OCI-LY3 (cell line): ENCODE data around the gene MYO9A.

Experiments
- CTCF ChIP-seq: fragments of 200-600, 300-600 bp; sonication (generic); IDR thresholded peaks from 2 replicates; pipeline ENCODE4 v1.5.1; 2014; ENCODE audit warnings: antibody characterized with exemption, low read length, low read depth
- EZH2phosphoT487 ChIP-seq: fragments of 200-600 bp; shearing (Covaris generic); IDR thresholded peaks from 2 replicates; pipeline ENCODE4 v1.6.1; 2018; ENCODE audit warnings: antibody characterized with exemption, mixed run types, low read depth

- TF ChIP-seq CTCF, result no peak
- TF ChIP-seq EZH2phosphoT487, result no peak
Measured at GRCh38 chr15:72146221-72146620, 28.3 kb upstream of the MYO9A start.
